Loucy (cell line): ENCODE results near the gene IL12A.

Experiments
- H2AFZ ChIP-seq: fragments of 200-600 bp; sonication (generic); 2 replicates; pipeline ENCODE4 v1.6.0; 2016; ENCODE audit warnings: antibody characterized with exemption, mild to moderate bottlenecking, low read length, moderate library complexity
- H3F3A ChIP-seq: fragments of 200-600 bp; 2 replicates; pipeline ENCODE4 v1.6.0; 2016; ENCODE audit warnings: antibody characterized with exemption, low read depth, mild to moderate bottlenecking
- H3K27me3 ChIP-seq: fragments of 200-600 bp; sonication (generic); 2 replicates; pipeline ENCODE4 v1.6.1; 2014; ENCODE audit warnings: low read length, mild to moderate bottlenecking; ENCODE audit not compliant: insufficient read depth, poor library complexity, severe bottlenecking
- H3K36me3 ChIP-seq: fragments of 200-600 bp; sonication (generic); 2 replicates; pipeline ENCODE4 v1.6.1; 2016; ENCODE audit warnings: low read length; ENCODE audit not compliant: insufficient read depth
- H3K4me1 ChIP-seq: fragments of 200-600 bp; sonication (generic); 2 replicates; pipeline ENCODE4 v1.5.1; 2014; ENCODE audit warnings: low read length, mild to moderate bottlenecking; ENCODE audit not compliant: insufficient read depth, poor library complexity, severe bottlenecking
- H3K4me2 ChIP-seq: fragments of 200-600 bp; sonication (generic); 2 replicates; pipeline ENCODE4 v1.6.0; 2014; ENCODE audit warnings: antibody characterized with exemption, low read length, low read depth, mild to moderate bottlenecking; ENCODE audit not compliant: poor library complexity, severe bottlenecking
- H3K4me3 ChIP-seq: fragments of 200-600 bp; sonication (generic); 2 replicates; pipeline ENCODE4 v1.5.1; 2014; ENCODE audit warnings: low read length, mild to moderate bottlenecking, mixed read lengths; ENCODE audit not compliant: poor library complexity, severe bottlenecking
- H3K79me2 ChIP-seq: fragments of 200-600 bp; sonication (generic); 2 replicates; pipeline ENCODE4 v1.6.1; 2014; ENCODE audit warnings: low read length; ENCODE audit not compliant: insufficient read depth
- H3K9ac ChIP-seq: fragments of 200-600 bp; sonication (generic); 2 replicates; pipeline ENCODE4 v1.6.0; 2014; ENCODE audit warnings: mild to moderate bottlenecking, low read depth, low read length, moderate library complexity; ENCODE audit not compliant: poor library complexity, severe bottlenecking
- H3K9me2 ChIP-seq: fragments of 200-600 bp; sonication (generic); replicated peaks from 2 replicates; pipeline ENCODE4 v1.6.1; 2016; ENCODE audit warnings: low read depth, low read length, mixed read lengths
- H3K9me3 ChIP-seq: fragments of 200-600 bp; sonication (generic); 2 replicates; pipeline ENCODE4 v1.6.1; 2014; ENCODE audit warnings: mild to moderate bottlenecking, antibody characterized with exemption, low read length, low read depth; ENCODE audit not compliant: insufficient read depth
- H4K20me1 ChIP-seq: fragments of 200-600 bp; sonication (generic); 2 replicates; pipeline ENCODE4 v1.6.0; 2014; ENCODE audit warnings: antibody characterized with exemption, low read length, mild to moderate bottlenecking; ENCODE audit not compliant: insufficient read depth, poor library complexity, severe bottlenecking
- EZH2phosphoT487 ChIP-seq: fragments of 200-600 bp; IDR thresholded peaks from 2 replicates; pipeline ENCODE4 v1.6.1; 2018; ENCODE audit warnings: antibody characterized with exemption, mild to moderate bottlenecking, moderate library complexity, borderline replicate concordance
- TF ChIP-seq, protein P1 (sequence below): fragments of 200-600 bp; sonication (generic); conservative IDR thresholded peaks from 2 replicates; pipeline ENCODE4 v1.5.1; 2014; ENCODE audit warnings: mild to moderate bottlenecking, antibody characterized with exemption, low read length

Gene IL12A

DNA sequence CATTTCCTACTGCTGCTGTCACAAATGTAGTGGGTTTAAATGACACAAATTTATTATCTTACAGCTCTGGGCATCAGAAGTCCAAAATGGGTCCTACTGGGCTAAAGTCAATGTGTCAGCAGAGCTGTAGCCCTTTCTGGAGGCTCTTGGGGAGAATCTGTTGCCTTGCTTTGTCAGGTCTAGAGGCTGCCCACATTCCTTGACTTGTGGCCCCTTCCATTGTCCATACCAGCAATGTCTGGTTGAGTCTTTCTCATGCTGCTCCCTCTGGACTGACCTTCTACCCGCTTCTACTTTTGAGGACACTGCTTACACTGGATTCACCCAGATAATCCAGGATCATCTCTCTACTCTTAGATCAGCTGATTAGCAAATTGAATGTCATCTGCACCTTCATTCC is 3.0 kb downstream of the IL12A start:
- H3K4me3 ChIP-seq = no peak overlapping the region

DNA sequence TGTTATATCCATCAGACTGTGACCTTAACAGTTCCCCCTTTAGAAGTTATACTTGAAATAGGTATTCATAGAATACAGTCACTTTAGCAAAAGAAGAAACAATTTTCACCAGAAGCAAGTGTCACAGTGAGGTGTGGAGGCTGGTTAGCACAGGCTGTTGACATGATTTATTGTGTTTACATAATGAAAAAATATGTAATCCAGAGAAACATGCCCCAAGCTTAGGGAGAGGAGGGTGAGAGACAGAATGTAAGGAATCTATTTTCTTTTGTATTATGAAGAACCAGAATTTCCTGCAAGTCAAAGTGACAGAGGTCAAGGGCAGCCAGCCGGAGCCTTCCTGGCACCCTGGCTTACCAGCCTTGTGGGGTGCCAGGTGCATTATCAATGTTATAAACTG is 4.0 kb downstream of the IL12A start:
- H3K4me2 ChIP-seq = no peak overlapping the region
- no peaks in the 10 kb centered on the region for H3K36me3 ChIP-seq
- H3K9me3 ChIP-seq = no peaks in the 10 kb centered on the region
- H3K4me3 ChIP-seq = no peak overlapping the region
- H3F3A ChIP-seq = no peaks in the 10 kb centered on the region
- H4K20me1 ChIP-seq = no peaks in the 10 kb centered on the region
- no peaks in the 10 kb centered on the region for H3K79me2 ChIP-seq
- no peaks in the 10 kb centered on the region for H3K27me3 ChIP-seq
- no peaks in the 10 kb centered on the region for H3K9me2 ChIP-seq
- H3K9ac ChIP-seq = no peak overlapping the region
- H3K4me1 ChIP-seq = peaks cover 3% of the 10 kb centered on the region
- H2AFZ ChIP-seq = no peak overlapping the region
- TF ChIP-seq EZH2phosphoT487 = no peak
- TF ChIP-seq, protein P1, sequence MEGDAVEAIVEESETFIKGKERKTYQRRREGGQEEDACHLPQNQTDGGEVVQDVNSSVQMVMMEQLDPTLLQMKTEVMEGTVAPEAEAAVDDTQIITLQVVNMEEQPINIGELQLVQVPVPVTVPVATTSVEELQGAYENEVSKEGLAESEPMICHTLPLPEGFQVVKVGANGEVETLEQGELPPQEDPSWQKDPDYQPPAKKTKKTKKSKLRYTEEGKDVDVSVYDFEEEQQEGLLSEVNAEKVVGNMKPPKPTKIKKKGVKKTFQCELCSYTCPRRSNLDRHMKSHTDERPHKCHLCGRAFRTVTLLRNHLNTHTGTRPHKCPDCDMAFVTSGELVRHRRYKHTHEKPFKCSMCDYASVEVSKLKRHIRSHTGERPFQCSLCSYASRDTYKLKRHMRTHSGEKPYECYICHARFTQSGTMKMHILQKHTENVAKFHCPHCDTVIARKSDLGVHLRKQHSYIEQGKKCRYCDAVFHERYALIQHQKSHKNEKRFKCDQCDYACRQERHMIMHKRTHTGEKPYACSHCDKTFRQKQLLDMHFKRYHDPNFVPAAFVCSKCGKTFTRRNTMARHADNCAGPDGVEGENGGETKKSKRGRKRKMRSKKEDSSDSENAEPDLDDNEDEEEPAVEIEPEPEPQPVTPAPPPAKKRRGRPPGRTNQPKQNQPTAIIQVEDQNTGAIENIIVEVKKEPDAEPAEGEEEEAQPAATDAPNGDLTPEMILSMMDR = no peak

More for the DNA sequence above, 3.0 kb downstream of the IL12A start:
- Histone ChIP-seq H4K20me1 (no peaks in the 10 kb centered on the region), H3K9me2 (no peaks in the 10 kb centered on the region), H3F3A (no peaks in the 10 kb centered on the region), H3K27me3 (no peaks in the 10 kb centered on the region), H3K9ac (no peak overlapping the region), H3K4me1 (peaks cover 3% of the 10 kb centered on the region), H3K9me3 (no peaks in the 10 kb centered on the region), H2AFZ (no peak overlapping the region), H3K79me2 (no peaks in the 10 kb centered on the region), H3K4me2 (no peak overlapping the region), H3K36me3 (no peaks in the 10 kb centered on the region)
- TF ChIP-seq, protein P1 = no peak
- no peak for TF ChIP-seq EZH2phosphoT487

- Histone ChIP-seq H3K36me3 (no peaks in the 10 kb centered on the region), H3K4me1 (no peaks in the 10 kb centered on the region), H3F3A (no peaks in the 10 kb centered on the region), H3K9me2 (no peaks in the 10 kb centered on the region), H3K9me3 (no peaks in the 10 kb centered on the region), H3K4me3 (no peak overlapping the region), H2AFZ (no peak overlapping the region), H3K27me3 (no peaks in the 10 kb centered on the region), H3K9ac (no peak overlapping the region), H3K79me2 (no peaks in the 10 kb centered on the region), H3K4me2 (no peak overlapping the region), H4K20me1 (no peaks in the 10 kb centered on the region)
- TF ChIP-seq, protein P1 = no peak
- TF ChIP-seq EZH2phosphoT487 = no peak
Measured at GRCh38 chr3:159994182-159994581, 5.5 kb downstream of the IL12A start.
